WTC11 (cell line): ENCODE measurements around the gene NCL. TPM values are rescaled to one million over a fixed set of nuclear protein-coding genes. Genes with fewer than 3 reads are reported as not detected.

Experiments
- ATAC-seq: fragments of 200-7000 bp; cut with Tn5 transposase; 2 replicates; pipeline ENCODE4 v1.10.0; 2021; ENCODE audit warnings: mild to moderate bottlenecking, moderate library complexity
- CTCF ChIA-PET: fragments of 300-600 bp; sonication (Branson Sonifier 250); formaldehyde crosslinking; loops from one replicate; lab custom pipeline; 2021; ENCODE audit warnings: antibody characterized with exemption; lab: Charles Lee
- POLR2A ChIA-PET: fragments of 350-600 bp; sonication (Branson Sonifier 250); formaldehyde crosslinking; loops from one replicate; lab custom pipeline; 2021; ENCODE audit warnings: antibody characterized with exemption; lab: Charles Lee
- DNase-seq: peaks from one replicate; pipeline ENCODE4 v3.0.0; 2021; ENCODE audit warnings: low spot score
- H3K27ac Mint-ChIP-seq: 2 replicates; pipeline ENCODE4 v1.8.0; 2021; ENCODE audit warnings: mixed read lengths
- H3K27me3 Mint-ChIP-seq: 2 replicates; pipeline ENCODE4 v1.8.0; 2021; ENCODE audit warnings: low read depth, mild to moderate bottlenecking, moderate library complexity, mixed read lengths
- H3K36me3 Mint-ChIP-seq: 2 replicates; pipeline ENCODE4 v1.8.0; 2021; ENCODE audit warnings: mixed read lengths
- H3K4me1 Mint-ChIP-seq: 2 replicates; pipeline ENCODE4 v1.8.0; 2022; ENCODE audit warnings: mixed read lengths
- H3K4me3 Mint-ChIP-seq: 2 replicates; pipeline ENCODE4 v1.8.0; 2021; ENCODE audit warnings: mild to moderate bottlenecking, moderate library complexity, mixed read lengths
- H3K9me3 Mint-ChIP-seq: 2 replicates; pipeline ENCODE4 v1.8.0; 2021; ENCODE audit warnings: mixed read lengths
- CREM ChIP-seq: sonication (generic); formaldehyde crosslinking; IDR thresholded peaks from 2 replicates; pipeline ENCODE4 v1.8.1; 2022; ENCODE audit warnings: mild to moderate bottlenecking, missing genetic modification reagents, moderate library complexity
- CTCF ChIP-seq: fragments of 200-600 bp; IDR thresholded peaks from 2 replicates; pipeline ENCODE4 v1.8.0; 2022; ENCODE audit warnings: antibody characterized with exemption
- ELF4 ChIP-seq: sonication (generic); formaldehyde crosslinking; IDR thresholded peaks from 2 replicates; pipeline ENCODE4 v1.8.1; 2022; ENCODE audit warnings: low read depth, mild to moderate bottlenecking, moderate library complexity, missing genetic modification reagents
- ERG ChIP-seq: fragments of 250-450 bp; sonication (Bioruptor Pico); IDR thresholded peaks from 2 replicates; pipeline ENCODE4 v1.8.0; 2021; ENCODE audit warnings: mild to moderate bottlenecking
- FOXK1 ChIP-seq: sonication (generic); formaldehyde crosslinking; IDR thresholded peaks from 2 replicates; pipeline ENCODE4 v1.8.0; 2022; ENCODE audit warnings: mild to moderate bottlenecking, moderate library complexity, missing genetic modification reagents
- GABPB1 ChIP-seq: sonication (generic); formaldehyde crosslinking; IDR thresholded peaks from 2 replicates; pipeline ENCODE4 v1.8.1; 2023; ENCODE audit warnings: mild to moderate bottlenecking, missing genetic modification reagents
- IRF1 ChIP-seq: sonication (generic); formaldehyde crosslinking; IDR thresholded peaks from 2 replicates; pipeline ENCODE4 v1.8.0; 2023; ENCODE audit warnings: missing genetic modification reagents
- JUN ChIP-seq: sonication (generic); formaldehyde crosslinking; IDR thresholded peaks from 2 replicates; pipeline ENCODE4 v1.8.0; 2023; ENCODE audit warnings: mild to moderate bottlenecking, missing genetic modification reagents
- MXD4 ChIP-seq: fragments of 250-450 bp; sonication (Bioruptor Pico); IDR thresholded peaks from 2 replicates; pipeline ENCODE4 v1.8.0; 2021; ENCODE audit warnings: mild to moderate bottlenecking, moderate library complexity, borderline replicate concordance
- NFE2L1 ChIP-seq: sonication (generic); formaldehyde crosslinking; IDR thresholded peaks from 2 replicates; pipeline ENCODE4 v1.8.1; 2023; ENCODE audit warnings: missing genetic modification reagents
- NR1H2 ChIP-seq: sonication (generic); formaldehyde crosslinking; IDR thresholded peaks from 2 replicates; pipeline ENCODE4 v1.9.0; 2021; ENCODE audit warnings: mild to moderate bottlenecking, moderate library complexity, missing genetic modification reagents
- NR3C1 ChIP-seq: sonication (generic); formaldehyde crosslinking; conservative IDR thresholded peaks from 2 replicates; pipeline ENCODE4 v1.8.1; 2023; ENCODE audit warnings: low read depth, mild to moderate bottlenecking, missing genetic modification reagents
- OVOL2 ChIP-seq: fragments of 250-450 bp; sonication (Bioruptor Pico); IDR thresholded peaks from 2 replicates; pipeline ENCODE4 v1.9.0; 2021; ENCODE audit warnings: mild to moderate bottlenecking, borderline replicate concordance
- PRRX2 ChIP-seq: fragments of 250-450 bp; sonication (Bioruptor Pico); IDR thresholded peaks from 2 replicates; pipeline ENCODE4 v1.8.0; 2021; ENCODE audit warnings: mild to moderate bottlenecking
- SMAD3 ChIP-seq: sonication (generic); formaldehyde crosslinking; IDR thresholded peaks from 2 replicates; pipeline ENCODE4 v1.8.0; 2022; ENCODE audit warnings: missing genetic modification reagents, mild to moderate bottlenecking, borderline replicate concordance
- TEAD4 ChIP-seq: sonication (generic); formaldehyde crosslinking; IDR thresholded peaks from 2 replicates; pipeline ENCODE4 v1.8.0; 2022; ENCODE audit warnings: mild to moderate bottlenecking, missing genetic modification reagents
- TP53 ChIP-seq: sonication (generic); formaldehyde crosslinking; IDR thresholded peaks from 2 replicates; pipeline ENCODE4 v1.8.1; 2023; ENCODE audit warnings: mild to moderate bottlenecking, missing genetic modification reagents
- ZBTB43 ChIP-seq: sonication (generic); formaldehyde crosslinking; IDR thresholded peaks from 2 replicates; pipeline ENCODE4 v1.8.1; 2023; ENCODE audit warnings: mild to moderate bottlenecking, missing genetic modification reagents
- ZNF219 ChIP-seq: sonication (generic); formaldehyde crosslinking; IDR thresholded peaks from 2 replicates; pipeline ENCODE4 v1.8.0; 2023; ENCODE audit warnings: missing genetic modification reagents, mild to moderate bottlenecking, borderline replicate concordance
- total RNA-seq: library from RNA; stranded (reverse); gene quantifications from 3 replicates; pipeline ENCODE4 v1.2.3, GENCODE V29; 2021
- TF ChIP-seq, protein P1 (sequence below): fragments of 250-450 bp; sonication (Bioruptor Pico); conservative IDR thresholded peaks from 2 replicates; pipeline ENCODE4 v1.9.0; 2021; ENCODE audit warnings: mild to moderate bottlenecking
- TF ChIP-seq, protein P2 (sequence below): sonication (generic); formaldehyde crosslinking; IDR thresholded peaks from 2 replicates; pipeline ENCODE4 v1.8.0; 2022; ENCODE audit warnings: mild to moderate bottlenecking, missing genetic modification reagents

Gene NCL
- total RNA-seq, 1 experiment from 2014 or later = 1,223 TPM

- no peak for TF ChIP-seq ERG (CRISPR knock-in tag)
- no peak for TF ChIP-seq IRF1
- no peak for TF ChIP-seq NR3C1 (CRISPR knock-in tag)
- no peak for TF ChIP-seq OVOL2
- TF ChIP-seq JUN (CRISPR knock-in tag) = no peak
- TF ChIP-seq TEAD4 (CRISPR knock-in tag) = no peak
- no peak for TF ChIP-seq CREM (CRISPR knock-in tag)
- TF ChIP-seq SMAD3 (CRISPR knock-in tag) = no peak
- TF ChIP-seq PRRX2 (CRISPR knock-in tag) = no peak
- TF ChIP-seq FOXK1 = no peak
- TF ChIP-seq, all 79 proteins: peak for 0
Measured at GRCh38 chr2:231429152-231429551, 35.1 kb downstream of the NCL start (continued).

GRCh38 chr2:231427116-231427515, 37.2 kb downstream of the NCL start:
- no peak overlapping the region for H3K27ac Mint-ChIP-seq
- CTCF ChIA-PET = interaction anchor here (0.8 to 1.9 kb wide), 2 partner anchors 14 to 25 kb away, joined by 4 to 6 read pairs; no protein-coding TSS in a partner anchor
- H3K9me3 Mint-ChIP-seq = peaks cover 28% of the 10 kb centered on the region
- TF ChIP-seq FOXK1 (no peak), JUN (CRISPR knock-in tag) (no peak), NR1H2 (CRISPR knock-in tag) (no peak)
- ATAC-seq (no peak), DNase-seq (no peak)
- POLR2A ChIA-PET = no interaction called here
- peaks cover 4% of the 10 kb centered on the region for H3K27me3 Mint-ChIP-seq
- peaks cover 30% of the 10 kb centered on the region for H3K36me3 Mint-ChIP-seq
- H3K4me3 Mint-ChIP-seq = no peak overlapping the region
- peaks cover 21% of the 10 kb centered on the region for H3K4me1 Mint-ChIP-seq

DNA sequence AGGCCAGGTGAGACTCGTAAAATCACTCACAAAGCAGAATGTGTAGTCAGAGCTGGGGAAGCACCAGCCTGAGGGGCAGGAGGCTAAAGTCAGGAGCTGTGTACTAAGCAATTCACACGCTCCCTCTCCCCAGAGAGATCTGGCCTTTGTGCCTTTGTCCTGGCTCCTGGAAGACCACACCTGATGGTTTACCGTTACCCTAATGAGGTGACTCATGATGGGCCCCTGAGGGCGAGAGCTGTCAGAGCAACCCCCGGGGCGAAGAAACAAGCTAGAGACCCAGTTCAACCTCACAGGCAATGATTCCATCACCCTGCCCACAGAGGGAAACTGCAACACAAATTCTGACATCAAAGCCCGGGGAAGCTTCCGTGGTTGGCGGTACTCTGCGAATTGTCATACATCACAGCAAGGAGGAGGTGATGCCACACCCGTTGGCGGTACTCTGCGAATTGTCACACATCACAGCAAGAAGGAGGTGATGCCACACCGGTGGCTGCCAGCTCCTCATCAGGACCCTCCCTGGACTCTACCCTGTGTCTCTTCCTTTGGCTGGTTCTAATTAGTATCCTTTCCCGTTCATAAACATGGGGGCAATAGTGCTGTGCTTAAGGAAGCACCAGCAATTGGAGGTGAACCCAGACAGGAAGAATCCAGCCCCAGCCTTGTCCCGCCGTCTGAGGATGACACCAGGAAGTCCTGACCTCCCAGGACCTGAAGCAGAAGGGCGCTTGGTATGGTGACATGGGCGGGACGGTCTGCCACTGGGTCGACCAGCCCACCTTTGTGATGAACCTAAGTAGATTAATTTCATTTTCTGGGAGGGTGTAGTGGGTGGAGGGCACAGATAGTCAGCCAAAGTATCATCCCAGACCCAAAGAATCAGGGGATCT, 38.2 kb downstream of the NCL start:
- POLR2A ChIA-PET = interaction anchor here (1.1 kb wide), 1 partner anchor 13 kb away, joined by 5 read pairs; no protein-coding TSS in a partner anchor
- CTCF ChIA-PET = interaction anchor here (0.6 to 1.9 kb wide), 6 partner anchors 13 to 234 kb away, joined by 3 to 6 read pairs (median 4); no protein-coding TSS in a partner anchor
- H3K4me3 Mint-ChIP-seq = no peak overlapping the region
- H3K36me3 Mint-ChIP-seq = peaks cover 19% of the 10 kb centered on the region
- ATAC-seq (peak; percentile 72), DNase-seq (no peak)
- no peak overlapping the region for H3K27ac Mint-ChIP-seq
- peaks cover 4% of the 10 kb centered on the region; the same call in 1 of the 2 replicates for H3K27me3 Mint-ChIP-seq
- H3K9me3 Mint-ChIP-seq = peaks cover 17% of the 10 kb centered on the region
- H3K4me1 Mint-ChIP-seq = peaks cover 31% of the 10 kb centered on the region
- no peak for TF ChIP-seq ZBTB43
- TF ChIP-seq ZNF219 = no peak
- no peak for TF ChIP-seq NFE2L1 (CRISPR knock-in tag)
- no peak for TF ChIP-seq ELF4 (CRISPR knock-in tag)
- no peak for TF ChIP-seq CREM (CRISPR knock-in tag)
- TF ChIP-seq, protein P1, sequence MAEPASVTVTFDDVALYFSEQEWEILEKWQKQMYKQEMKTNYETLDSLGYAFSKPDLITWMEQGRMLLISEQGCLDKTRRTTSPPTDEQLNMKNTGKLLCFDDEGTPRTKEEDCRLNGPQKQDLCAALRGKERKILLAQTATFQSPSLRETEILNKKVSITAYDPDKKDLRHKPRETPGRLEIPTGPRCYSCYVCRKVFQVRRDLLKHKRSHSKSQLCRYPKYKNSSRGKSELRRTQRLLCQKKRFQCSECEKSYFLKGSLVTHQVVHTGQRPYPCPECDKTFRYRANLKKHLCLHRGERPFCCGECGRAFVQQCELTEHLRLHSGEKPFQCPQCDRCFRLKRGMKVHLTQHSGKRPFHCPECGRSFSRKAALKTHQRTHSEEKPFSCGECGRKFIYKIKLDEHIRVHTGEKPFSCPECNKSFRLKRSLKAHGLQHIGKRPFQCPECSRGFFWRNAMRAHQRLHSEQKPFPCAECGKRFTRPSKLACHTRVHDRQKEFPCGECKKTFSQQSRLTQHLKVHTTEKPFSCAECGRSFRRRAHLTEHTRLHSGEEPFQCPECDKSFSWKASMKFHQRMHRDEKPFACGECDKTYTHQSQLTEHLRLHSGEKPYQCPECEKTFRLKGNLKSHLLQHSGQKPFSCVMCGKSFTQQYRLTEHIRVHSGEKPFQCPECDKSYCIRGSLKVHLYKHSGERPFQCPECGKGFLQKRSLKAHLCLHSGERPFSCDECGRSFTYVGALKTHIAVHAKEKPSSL (CRISPR knock-in tag) = no peak
- TF ChIP-seq, protein P2, sequence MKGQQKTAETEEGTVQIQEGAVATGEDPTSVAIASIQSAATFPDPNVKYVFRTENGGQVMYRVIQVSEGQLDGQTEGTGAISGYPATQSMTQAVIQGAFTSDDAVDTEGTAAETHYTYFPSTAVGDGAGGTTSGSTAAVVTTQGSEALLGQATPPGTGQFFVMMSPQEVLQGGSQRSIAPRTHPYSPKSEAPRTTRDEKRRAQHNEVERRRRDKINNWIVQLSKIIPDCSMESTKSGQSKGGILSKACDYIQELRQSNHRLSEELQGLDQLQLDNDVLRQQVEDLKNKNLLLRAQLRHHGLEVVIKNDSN (CRISPR knock-in tag) = no peak
- TF ChIP-seq MXD4 (CRISPR knock-in tag) = no peak
- TF ChIP-seq TP53 = no peak
- no peak for TF ChIP-seq JUN (CRISPR knock-in tag)
- no peak for TF ChIP-seq CTCF
- TF ChIP-seq GABPB1 (CRISPR knock-in tag) = no peak
